DOHH2 (cell line): ENCODE measurements around the gene TRAK2.

Experiments
- CTCF ChIP-seq: fragments of 200-600 bp; sonication (generic); IDR thresholded peaks from one replicate; pipeline ENCODE4 v1.5.1; 2014; ENCODE audit warnings: antibody characterized with exemption, mild to moderate bottlenecking, low read depth, low read length; ENCODE audit not compliant: poor library complexity, severe bottlenecking
- EZH2phosphoT487 ChIP-seq: fragments of 200-600 bp; sonication (generic); IDR thresholded peaks from 2 replicates; pipeline ENCODE4 v1.6.1; 2017; ENCODE audit warnings: borderline replicate concordance, mild to moderate bottlenecking, antibody characterized with exemption, low read length, moderate library complexity, mixed read lengths

- TF ChIP-seq CTCF (no peak), EZH2phosphoT487 (no peak)
Observed at GRCh38 chr2:201472411-201472810, 21.2 kb upstream of the TRAK2 start.
